Fibroblast of skin of right biceps (primary cell): ENCODE data around the gene GNB1L.

Experiments
- DNase-seq: peaks from one replicate; pipeline ENCODE4 v3.0.0-alpha.2; 2013

The GNB1L gene

GRCh38 chr22:19875531-19876313, 21.0 kb upstream of the GNB1L start:
- no peak for DNase-seq

GRCh38 chr22:19875061-19875530, 20.4 kb upstream of the GNB1L start:
- no peak for DNase-seq

GRCh38 chr22:19874307-19875060, 19.8 kb upstream of the GNB1L start:
- DNase-seq, result no peak

- DNase-seq, result no peak
Observed at GRCh38 chr22:19873960-19874306, 19.3 kb upstream of the GNB1L start.

- no peak for DNase-seq
Observed at GRCh38 chr22:19873138-19873959, 18.7 kb upstream of the GNB1L start.

GRCh38 chr22:19872779-19873137, 18.1 kb upstream of the GNB1L start:
- no peak for DNase-seq

- no peak for DNase-seq
Observed at GRCh38 chr22:19871845-19872778, 17.4 kb upstream of the GNB1L start.

GRCh38 chr22:19871023-19871844, 16.6 kb upstream of the GNB1L start:
- no peak for DNase-seq

GRCh38 chr22:19870153-19871022, 15.7 kb upstream of the GNB1L start:
- DNase-seq, result no peak

- DNase-seq, result no peak
Observed at GRCh38 chr22:19869497-19870152, 15.0 kb upstream of the GNB1L start.

- DNase-seq, result no peak
Observed at GRCh38 chr22:19868773-19869471, 14.2 kb upstream of the GNB1L start.

- no peak for DNase-seq
Observed at GRCh38 chr22:19868333-19868732, 13.7 kb upstream of the GNB1L start.

- DNase-seq, result no peak
Observed at GRCh38 chr22:19867617-19868016, 12.9 kb upstream of the GNB1L start.

GRCh38 chr22:19866665-19867009, 12.0 kb upstream of the GNB1L start:
- DNase-seq, result no peak

- DNase-seq, result no peak
Observed at GRCh38 chr22:19865141-19865829, 10.6 kb upstream of the GNB1L start.

- peak; percentile 75 for DNase-seq
Observed at GRCh38 chr22:19864538-19865106, 9.9 kb upstream of the GNB1L start.

- no peak for DNase-seq
Observed at GRCh38 chr22:19863571-19863970, 8.9 kb upstream of the GNB1L start.

GRCh38 chr22:19862619-19863246, 8.1 kb upstream of the GNB1L start:
- DNase-seq, result no peak
